Kasumi-1 (cell line): ENCODE results near the gene INPP5D.

Experiments used
- DNase-seq, 2 experiments: peaks; one replicate each; lab custom pipeline; 2025; lab: John Stamatoyannopoulos, UW

Gene INPP5D

GRCh38 chr2:233075141-233075965, 15.2 kb downstream of the INPP5D start:
- no peak for DNase-seq

GRCh38 chr2:233075966-233076339, 15.8 kb downstream of the INPP5D start:
- peak; percentile 46 to 52 for DNase-seq

- DNase-seq, result no peak
Measured at GRCh38 chr2:233076749-233077148, 16.6 kb downstream of the INPP5D start.

GRCh38 chr2:233079473-233079877, 19.3 kb downstream of the INPP5D start:
- DNase-seq, result peak; percentile 7 to 18

- DNase-seq, result peak in 1 of 2 experiments; percentile 16
Measured at GRCh38 chr2:233079953-233080835, 20.1 kb downstream of the INPP5D start.

DNA sequence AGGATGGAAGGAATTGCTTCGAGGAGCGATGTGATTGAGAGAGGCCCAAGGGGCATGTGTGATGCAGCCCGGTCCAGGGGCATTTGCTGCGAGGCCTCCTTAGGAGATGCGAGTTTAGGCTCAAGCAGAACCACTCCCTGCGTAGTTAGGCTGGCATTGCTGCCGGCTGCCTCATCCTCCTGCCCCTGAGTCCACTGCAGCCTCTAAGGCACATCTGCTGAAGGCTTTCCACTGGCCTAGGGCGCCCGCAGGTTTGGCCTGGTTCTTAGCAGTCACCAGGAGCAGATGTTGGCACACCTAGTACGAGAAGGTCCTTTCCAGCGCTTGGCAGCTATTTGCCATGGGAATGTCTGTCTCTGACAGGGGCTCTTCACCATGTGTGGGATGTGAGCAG, 20.7 kb downstream of the INPP5D start:
- DNase-seq, result no peak

DNA sequence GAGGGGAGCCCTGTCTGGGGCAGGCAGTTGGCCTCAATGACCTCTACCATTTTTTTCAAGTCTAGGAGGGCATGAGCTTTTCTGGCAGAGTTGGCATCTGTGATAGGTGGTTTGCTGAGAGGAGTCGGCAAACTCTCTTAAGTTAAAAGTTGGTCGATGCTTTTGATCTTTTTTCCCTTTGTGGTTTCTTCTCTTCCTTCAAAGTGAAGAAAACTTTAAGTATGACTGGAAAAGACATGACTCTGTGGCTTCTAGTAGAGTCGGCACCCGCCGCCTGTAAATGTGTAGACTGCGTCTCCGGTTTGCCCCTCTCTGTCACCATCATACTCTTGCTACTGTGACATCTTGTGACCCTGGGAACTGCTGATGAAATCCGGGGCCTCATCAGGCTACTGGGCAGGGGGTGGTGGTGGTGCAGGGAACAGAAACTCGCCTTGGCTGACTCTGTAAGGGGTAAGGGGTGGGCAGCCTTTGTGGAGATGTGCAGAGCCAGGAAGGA, 21.1 kb downstream of the INPP5D start:
- peak in 1 of 2 experiments; percentile 14 for DNase-seq

GRCh38 chr2:233081731-233082221, 21.6 kb downstream of the INPP5D start:
- no peak for DNase-seq

DNA sequence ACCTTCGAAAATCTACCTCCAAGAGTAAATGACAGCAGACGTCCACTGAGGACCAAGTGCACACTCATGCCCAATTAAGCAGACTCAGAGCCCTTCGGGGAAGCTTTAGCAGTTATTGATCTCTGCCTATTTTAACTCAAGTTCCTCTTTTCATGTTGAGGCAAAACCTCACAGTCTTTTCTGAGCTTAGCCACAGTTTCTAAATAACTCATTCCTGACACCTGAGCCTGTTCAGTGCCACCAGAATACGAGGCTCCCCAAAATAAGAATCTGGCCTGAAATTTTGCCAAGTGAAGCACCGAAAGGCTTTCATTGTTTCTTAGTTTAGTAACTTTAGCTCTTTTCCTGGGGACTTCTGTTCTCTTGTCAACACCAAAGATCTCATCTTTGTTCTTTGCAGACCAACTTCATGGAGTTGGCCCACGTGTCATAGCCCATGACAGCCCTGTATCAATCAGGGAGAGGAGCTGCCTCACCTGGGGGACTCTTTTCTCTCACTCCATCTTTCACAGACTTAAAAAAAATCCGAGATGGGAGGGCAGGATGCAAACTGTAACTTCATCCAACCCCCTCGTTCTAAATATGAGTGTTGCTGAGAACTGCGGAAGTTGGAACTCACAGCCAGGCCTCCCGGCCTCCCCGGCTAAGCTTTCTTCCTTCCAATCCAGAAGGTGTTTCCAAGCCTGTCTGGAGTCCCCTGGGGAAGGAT, 22.2 kb downstream of the INPP5D start:
- peak; percentile 17 to 26 for DNase-seq

GRCh38 chr2:233082931-233083755, 23.0 kb downstream of the INPP5D start:
- peak; percentile 29 to 56 for DNase-seq

DNA sequence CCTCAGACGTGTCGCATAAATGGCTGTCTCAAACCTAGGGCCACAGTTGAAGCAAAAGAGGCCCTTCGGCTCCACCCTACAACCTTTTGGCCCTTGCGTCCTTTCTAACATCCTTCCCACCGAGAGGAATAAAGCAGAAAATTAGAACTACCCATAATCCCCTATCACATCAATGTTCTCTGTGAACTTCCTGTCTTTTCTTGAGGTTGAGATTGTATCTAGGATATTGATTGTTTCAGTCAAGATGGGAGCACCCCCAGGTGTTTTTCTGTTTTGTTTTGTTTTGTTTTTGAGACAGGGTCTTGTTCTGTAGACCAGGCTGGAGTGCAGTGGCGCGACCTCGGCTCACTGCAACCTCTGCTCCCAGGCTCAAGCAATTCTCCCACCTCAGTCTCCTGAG, 23.6 kb downstream of the INPP5D start:
- no peak for DNase-seq

GRCh38 chr2:233084488-233084887, 24.3 kb downstream of the INPP5D start:
- peak; percentile 77 to 81 for DNase-seq

DNA sequence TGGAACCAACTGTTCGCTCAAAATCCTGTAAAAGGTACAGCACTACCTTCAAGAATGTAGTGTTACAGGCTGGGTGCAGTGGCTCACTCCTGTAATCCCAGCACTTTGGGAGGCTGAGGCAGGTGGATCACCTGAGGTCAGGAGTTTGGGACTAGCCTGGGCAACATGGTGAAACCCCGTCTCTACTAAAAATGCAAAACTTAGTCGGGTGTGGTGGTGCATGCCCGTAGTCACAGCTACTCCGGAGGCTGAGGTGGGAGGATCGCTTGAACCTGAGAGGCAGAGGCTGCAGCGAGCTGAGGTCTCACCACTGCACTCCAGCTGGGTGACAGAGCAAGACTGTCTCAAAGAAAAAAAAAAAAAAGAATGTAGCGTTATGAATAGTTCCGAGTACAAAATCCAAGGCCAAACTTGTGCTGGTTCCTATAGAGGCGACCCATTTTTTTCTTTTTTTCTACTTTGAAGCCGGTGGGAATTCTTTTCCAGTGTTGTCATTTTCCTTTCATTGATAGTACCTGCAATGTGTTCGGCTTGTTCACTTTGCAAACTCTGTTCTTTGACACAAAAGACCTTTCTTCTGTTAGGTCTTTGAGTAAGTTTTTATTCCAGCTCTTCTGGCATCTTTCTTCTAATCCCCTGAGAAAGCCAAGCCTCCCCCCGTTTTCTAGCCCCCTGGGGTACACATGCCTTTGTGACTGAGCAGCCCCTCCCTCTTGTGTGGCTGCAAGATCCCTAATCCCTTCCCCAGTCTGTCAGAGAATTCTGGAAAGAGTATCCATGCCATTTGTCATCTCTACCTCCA, 25.1 kb downstream of the INPP5D start:
- DNase-seq, result no peak

- DNase-seq, result no peak
Measured at GRCh38 chr2:233085839-233086150, 25.7 kb downstream of the INPP5D start.

DNA sequence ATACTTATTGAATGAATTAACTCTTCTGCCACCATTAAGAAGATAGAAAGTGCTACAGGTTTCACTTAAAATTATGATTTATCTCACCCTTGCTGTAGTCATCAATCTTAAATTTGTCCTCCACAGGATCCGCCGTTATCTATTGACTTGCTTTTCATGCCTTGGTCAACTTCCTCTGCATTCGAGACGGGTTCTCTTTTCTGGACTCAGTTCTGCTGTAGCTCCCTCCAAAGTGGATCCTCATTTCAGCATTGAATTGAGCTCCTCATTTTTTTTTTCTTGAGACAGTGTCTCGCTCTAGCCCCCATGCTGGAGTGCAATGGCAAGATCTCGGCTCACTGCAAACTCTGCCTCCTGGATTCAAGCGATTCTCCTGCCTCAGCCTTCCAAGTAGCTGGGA, 27.6 kb downstream of the INPP5D start:
- DNase-seq, result no peak

DNA sequence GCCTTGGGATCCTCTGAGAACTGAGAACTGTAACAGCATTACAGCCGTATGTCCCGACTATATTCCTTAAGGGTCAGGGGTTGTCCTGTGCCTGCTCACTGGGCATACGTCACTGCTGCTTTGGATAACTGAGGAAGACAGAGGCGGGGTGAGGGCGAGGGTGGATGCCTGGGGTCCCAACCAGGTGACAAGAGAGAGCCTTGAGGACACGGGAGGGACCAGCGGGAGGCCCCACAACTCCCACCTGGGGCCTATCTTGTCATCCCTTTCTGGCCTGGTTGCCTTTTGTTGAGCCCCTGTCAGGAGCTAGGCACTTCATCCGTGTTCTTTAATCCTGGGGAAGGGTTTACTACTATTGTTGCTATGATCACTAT, 28.8 kb downstream of the INPP5D start:
- no peak for DNase-seq

GRCh38 chr2:233089851-233090250, 29.7 kb downstream of the INPP5D start:
- DNase-seq, result no peak

DNA sequence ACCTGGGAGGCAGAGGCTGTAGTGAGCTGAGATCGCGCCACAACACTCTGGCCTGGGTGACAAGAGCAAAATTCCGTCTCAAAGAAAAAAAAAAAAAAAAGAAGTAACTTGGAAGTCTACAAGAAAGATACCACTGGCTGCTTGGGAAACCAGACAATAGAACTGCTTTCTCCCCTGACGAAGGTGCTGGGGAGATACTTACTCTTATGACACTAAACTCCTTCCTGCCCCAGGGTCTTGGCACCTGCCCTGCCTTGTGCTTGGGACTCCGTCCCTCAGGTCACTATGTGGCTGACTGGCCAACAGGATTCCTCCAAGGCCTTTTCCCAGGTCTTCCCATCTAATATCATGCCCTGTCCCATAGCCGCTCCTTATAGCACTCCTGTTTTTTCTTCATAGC, 30.7 kb downstream of the INPP5D start:
- DNase-seq, result no peak

DNA sequence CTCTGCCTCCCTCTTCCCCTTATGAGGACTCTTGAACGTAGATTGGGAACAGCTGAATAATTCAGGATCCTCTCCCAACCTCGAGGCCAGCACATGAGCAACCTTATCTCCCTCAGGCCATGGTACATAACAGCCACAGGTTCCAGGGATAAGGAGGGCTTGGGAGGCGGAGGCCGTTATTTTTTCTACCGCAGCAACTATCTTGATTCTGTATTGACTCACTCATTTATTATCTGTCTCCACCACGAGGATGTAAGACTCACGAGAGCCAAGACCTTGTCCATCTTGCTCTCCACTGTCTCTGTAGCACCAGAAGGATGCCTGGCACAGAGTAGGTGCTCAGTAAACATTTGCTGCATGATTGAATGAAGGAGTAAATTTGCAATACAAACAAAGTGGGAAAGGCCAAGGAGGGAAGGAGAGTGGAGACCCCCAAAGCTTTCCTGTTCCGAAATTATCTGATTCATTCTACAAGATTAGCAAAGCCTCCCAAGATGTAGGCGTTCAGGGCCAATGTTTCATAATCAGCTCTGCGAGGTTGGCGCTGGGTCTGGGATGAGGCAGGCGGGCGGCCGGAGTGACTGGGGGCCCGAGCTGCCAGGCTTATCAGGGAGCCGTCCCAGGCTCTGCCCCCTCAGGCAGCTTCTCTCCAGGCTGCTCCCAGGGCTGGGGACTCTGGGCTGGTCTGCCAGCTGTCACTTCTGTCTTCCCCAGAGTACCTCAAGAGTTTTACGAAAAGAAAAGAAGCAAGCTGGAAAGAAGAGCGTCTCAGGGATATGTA, 31.6 kb downstream of the INPP5D start:
- no peak for DNase-seq
